ELR (cell line): Measurements from ENCODE around the gene PHKG2.
"Not testable (repeated sequence)": the region's sequence is repeated elsewhere in the genome, so short reads cannot be mapped to it uniquely, and the experiment has no call there.

ENCODE experiments used
- DNase-seq: peaks from one replicate; pipeline ENCODE4 v3.0.0-alpha.2; 2015; ENCODE audit warnings: low read depth

Gene PHKG2, protein sequence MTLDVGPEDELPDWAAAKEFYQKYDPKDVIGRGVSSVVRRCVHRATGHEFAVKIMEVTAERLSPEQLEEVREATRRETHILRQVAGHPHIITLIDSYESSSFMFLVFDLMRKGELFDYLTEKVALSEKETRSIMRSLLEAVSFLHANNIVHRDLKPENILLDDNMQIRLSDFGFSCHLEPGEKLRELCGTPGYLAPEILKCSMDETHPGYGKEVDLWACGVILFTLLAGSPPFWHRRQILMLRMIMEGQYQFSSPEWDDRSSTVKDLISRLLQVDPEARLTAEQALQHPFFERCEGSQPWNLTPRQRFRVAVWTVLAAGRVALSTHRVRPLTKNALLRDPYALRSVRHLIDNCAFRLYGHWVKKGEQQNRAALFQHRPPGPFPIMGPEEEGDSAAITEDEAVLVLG

DNA sequence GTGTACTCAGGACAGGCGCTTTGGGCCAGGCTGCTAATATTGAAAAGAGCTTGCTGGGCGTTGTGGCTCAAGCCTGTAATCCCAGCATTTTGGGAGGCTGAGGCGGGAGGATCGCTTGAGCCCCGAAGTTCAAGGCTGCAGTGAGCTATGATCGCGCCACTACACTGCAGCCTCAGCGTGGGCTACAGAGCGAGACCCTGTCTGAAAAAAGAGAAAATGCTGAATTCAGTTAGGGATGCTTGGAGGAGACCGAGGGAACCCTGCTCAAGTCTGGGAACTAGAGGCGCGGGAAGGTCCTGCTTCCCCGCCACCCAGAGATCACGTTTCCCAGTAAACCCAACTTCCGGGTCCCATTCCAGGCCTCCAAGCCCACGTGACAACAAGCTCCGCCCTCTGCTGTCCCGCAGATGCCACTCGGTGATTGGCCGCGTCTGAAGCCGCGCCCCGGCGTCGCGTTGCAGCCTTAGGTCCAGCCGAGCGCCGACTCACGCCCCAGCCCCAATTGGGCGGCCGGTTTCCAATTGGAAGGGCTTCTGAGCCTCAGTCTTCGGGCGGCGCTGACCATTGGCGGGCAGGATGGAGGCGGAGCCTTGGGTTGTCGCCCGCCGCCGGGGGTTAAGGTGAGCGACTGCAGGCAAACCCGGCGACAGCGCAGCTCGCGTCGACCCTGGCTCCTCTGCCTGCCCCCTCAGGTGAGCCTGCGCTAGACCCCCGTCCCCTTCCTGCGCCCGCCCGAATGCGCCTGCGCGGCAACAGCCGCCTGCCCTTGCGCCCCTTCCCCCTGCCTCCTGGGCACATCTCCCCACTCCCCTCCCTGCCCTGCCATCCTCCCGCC is at the start of gene PHKG2:
TSS of gene PHKG2 (plus strand) at position 627 of the 835 bp plus-strand sequence. CDS start 396 bp downstream, outside the sequence.
- DNase-seq: peak; percentile 99

DNA sequence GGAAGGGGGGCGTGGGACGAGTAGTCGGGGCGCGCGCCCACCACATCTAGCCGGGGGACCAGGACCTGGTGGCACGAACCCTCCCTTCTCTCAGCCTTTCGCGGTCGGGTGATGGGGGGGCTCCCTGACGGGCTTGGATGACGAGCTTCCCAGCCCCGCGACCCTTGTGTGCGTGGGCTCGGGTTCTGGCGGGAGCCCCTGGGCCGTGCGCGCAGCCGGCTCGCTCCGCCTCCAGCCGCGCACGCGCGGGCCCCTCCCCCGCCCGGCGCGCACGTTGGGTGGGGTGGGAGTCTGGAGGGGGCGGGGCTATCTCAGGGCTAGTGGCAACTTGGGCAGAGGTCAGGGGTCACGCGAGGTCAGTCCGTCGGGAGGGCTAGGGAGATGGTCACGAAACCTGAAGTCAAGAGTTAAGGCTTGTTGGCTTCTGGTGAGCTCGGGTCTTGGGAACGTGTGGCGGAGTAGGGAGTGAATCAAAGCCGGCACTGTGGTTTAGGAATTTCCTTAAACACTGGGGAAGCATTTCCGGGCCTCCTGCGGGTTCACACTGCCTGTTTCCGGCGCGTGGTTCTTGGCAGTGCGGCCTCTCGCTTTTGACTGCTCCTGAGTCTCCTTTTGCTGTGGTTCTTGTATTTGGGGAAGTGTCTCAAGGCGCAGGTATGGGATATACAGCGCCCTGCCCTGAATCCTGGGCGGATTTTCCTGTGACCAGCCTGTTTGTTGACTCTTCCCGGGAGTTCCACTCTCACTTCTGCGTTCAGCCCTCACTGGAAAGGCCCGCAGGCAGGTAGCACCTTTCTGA is 49.2 kb upstream of the PHKG2 start, which contains the start of gene SRCAP:
TSS of gene SRCAP (plus strand) at position 356 of the 799 bp plus-strand sequence. CDS start 1,654 bp downstream, outside the sequence.
- DNase-seq: peak; percentile 87

DNA sequence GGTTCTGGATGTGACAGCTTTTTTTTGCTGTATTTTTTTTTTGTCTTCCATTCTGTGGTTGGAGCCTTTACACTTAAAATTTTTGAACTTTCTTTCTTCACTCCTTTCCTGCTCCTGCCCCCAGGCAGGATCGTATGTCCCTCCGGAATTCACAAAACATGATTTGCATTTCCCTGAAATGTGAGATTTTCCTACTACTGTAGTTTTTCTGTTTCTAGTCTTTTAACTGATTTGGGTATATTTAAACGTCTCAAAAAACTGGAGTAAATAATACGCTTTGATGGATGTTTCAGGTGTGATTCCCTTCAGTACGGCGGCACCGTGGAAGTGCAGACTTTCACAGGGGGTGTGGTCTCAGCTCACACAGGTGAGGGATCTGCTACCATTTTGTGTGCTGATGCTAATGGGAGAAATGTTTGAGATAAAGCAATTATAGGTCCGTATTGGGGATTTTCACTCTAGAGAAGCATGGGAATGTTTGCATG is 48.6 kb upstream of the PHKG2 start:
- no peak for DNase-seq

DNA sequence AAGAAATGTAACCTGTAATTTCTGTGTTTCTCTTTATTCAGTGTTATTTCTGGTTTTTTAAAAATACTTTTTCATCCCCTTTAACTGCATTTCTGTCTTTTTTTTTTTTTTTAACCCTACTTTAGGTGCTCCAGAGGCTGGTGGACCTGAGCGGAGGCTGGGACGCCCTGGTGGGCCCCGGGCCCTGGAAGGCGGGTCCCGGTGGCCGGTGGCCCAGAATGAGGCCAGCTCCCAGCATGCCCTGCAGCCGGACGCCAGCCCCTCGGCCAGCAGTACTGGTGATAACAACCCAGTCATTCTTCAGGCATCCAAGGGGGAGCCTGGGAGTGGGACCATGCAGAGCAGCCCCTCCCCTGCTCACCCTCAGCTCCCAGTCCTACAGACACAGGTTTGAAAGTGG is 47.7 kb upstream of the PHKG2 start:
- DNase-seq: no peak

DNA sequence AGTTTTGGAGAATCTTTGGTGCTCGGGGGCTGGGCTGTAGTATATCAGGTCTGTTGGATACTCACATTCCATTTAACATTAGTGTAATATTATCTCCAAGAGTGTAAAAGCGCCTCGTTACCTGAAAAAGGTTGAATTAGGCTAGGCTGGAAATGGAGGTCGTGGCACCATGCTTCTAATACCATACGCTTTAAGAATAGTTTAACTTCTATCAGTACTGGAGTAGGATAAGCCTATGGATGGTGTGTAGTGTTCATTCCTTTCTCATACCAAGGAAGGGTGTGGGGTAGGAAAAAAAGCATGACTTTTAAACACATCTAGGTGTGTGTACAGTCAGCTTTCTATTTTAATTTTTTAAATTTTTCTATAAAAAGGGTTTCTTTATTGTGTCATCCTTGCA is 47.3 kb upstream of the PHKG2 start:
- DNase-seq: no peak

DNA sequence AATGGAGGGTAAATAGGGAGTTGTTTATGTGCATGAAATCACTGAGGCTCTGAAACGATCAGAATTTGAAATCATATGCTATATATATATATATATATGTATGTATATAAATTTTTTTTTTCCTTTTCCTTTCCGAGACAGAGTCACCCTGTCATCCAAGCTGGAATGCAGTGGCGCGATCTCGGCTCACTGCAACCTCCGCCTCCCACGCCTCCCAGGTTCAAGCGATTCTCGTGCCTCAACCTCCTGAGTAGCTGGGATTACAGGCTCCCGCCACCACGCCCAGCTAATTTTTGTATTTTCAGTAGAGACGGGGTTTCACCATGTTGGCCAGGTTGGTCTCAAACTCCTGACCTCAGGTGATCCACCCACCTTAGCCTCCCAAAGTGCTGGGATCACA is 45.2 kb upstream of the PHKG2 start:
- not testable (repeated sequence) for DNase-seq

DNA sequence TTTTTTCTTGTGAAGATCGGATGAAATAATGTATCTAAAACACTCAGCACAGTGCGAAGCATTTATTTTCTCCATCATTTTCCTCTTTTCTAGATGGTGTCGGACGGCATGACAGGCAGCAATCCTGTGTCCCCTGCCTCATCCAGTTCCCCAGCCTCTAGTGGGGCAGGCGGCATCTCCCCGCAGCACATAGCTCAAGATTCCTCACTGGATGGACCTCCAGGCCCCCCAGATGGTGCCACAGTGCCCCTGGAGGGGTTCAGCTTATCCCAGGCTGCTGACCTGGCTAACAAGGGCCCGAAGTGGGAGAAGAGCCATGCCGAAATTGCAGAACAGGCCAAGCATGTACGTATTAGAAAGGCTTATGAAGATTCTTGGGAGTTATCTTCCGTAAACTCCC is 44.3 kb upstream of the PHKG2 start:
- DNase-seq: no peak

DNA sequence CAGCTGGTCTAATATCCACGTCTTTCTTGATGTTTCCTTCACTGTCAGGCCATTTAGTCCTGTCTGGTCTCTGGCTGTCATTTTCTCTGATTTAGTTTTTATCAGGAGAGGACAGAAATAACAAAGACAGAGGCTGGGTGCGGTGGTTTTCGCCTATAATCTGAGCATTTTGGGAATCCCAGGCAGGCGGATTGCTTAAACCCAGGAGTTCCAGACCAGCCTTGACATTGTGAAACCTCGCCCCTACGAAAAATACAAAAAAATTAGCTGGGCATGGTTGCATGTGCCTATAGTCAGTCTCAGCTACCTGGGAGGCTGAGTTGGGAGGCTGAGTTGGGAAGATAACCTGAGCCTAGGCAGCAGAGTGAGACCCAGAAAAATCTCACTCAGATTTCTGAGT is 42.2 kb upstream of the PHKG2 start:
- no peak for DNase-seq

DNA sequence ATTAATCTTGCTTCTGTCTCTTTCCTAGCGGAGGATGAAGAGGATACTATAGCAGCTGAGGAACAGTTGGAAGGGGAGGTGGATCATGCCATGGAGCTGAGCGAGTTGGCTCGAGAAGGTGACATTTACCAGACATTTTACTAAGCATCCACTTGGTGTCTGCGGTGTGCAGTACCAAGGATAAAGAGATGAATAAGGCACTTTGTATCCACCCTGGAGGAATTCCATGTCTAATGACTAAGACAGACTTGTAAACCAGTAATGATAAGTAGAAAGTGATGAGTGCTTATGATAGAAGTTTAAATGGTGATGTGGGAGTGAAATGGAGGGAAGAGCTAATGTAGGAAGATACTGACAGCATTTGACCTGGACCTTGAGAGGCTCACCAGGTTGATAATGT is 37.3 kb upstream of the PHKG2 start:
- peak; percentile 40 for DNase-seq

DNA sequence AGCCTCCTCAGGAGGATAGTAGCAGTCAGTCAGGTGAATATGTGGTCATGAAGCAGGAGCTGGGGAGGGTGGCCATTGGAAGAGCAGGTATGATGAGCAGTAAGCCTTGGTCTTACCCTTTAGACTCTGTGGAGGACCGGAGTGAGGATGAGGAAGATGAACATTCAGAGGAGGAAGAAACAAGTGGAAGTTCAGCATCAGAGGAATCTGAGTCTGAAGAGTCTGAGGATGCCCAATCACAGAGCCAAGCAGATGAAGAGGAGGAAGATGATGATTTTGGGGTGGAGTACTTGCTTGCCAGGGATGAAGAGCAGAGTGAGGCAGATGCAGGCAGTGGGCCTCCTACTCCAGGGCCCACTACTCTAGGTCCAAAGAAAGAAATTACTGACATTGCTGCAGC is 36.5 kb upstream of the PHKG2 start:
- DNase-seq: no peak

DNA sequence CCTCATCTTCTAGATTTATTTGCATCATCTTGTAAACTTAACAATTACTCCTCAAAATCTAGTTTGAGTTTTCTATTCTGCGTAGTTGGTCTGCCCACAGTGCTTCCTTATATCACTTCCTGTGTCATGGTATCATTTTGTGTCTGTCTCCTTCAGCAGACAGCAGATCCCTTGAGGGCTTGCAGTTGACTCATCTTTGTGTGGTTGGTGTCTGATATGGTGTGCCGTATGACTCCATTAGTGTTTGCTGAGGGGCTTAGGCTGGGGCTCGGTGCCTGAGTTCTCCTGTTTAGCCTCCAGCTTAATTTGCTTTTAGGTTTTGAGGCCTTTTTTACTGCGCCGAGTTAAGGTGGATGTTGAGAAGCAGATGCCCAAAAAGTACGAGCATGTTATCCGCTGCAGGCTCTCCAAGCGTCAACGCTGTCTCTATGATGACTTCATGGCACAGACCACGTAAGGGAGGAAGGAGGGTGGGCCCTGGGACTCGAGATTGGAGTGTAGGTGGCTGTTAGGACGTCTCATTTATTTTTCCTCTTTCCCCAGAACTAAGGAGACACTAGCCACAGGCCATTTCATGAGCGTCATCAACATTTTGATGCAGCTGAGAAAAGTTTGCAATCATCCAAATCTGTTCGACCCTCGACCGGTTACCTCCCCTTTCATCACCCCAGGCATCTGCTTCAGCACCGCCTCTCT is 32.3 kb upstream of the PHKG2 start:
- DNase-seq: peak; percentile 87

DNA sequence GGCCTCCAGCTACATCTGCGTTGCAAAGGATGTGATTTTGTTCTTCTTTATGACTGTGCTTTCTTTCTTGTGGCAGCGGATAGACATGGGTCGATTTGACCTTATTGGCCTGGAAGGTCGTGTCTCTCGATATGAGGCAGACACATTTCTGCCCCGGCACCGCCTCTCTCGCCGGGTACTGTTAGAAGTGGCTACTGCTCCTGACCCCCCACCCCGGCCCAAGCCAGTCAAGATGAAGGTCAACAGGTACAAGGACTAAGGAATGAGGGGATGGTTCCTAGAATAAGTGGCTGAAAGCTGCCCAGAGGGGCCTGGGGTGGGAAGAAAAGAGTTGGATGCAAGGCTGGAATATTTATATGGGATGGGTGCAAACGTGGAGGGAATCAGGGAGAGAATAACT is 28.1 kb upstream of the PHKG2 start:
- DNase-seq: no peak

DNA sequence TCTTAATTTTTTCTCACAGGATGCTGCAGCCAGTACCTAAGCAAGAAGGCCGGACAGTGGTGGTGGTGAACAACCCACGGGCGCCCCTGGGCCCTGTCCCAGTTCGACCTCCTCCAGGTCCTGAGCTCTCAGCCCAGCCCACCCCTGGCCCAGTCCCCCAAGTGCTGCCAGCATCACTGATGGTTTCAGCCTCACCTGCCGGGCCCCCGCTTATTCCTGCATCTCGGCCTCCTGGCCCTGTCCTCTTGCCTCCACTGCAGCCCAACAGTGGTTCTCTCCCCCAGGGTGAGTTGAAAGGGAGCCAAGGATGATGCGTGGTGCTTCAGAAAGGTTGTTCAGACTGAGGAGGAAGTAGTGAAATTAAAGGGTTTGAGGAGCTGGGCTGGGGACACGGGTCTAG is 27.5 kb upstream of the PHKG2 start:
- DNase-seq: no peak

DNA sequence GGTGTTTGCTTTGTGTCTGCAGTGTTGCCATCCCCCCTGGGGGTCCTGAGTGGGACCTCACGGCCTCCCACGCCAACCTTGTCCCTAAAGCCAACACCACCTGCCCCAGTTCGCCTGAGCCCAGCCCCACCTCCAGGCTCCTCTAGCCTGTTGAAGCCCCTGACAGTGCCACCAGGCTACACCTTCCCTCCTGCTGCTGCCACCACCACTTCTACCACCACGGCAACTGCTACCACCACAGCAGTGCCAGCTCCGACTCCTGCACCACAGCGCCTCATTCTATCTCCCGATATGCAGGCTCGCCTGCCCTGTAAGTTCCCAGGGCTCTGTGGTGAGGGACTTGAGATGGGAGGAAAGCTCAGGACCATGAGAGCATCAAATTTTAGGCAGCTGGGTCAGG is 27.1 kb upstream of the PHKG2 start:
- no peak for DNase-seq

DNA sequence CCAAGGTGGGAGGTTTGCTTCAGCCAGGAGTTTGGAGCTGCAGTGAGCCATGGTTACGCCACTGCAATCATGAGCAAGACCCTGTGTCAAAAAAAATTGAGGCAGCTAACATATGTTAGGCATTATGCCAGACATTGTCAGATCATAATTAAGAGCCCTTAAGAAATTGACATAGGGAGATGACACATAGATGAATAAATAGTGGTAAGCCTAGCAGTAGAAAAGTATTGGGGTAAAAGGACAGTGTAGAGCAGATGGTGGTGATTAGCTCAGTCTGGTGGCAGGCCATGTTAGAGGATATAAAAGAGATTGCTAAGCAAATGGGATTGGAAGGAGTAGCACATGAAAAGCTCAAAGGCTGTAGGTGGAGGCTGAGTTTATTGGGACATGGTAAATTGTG is 26.6 kb upstream of the PHKG2 start:
- no peak for DNase-seq

DNA sequence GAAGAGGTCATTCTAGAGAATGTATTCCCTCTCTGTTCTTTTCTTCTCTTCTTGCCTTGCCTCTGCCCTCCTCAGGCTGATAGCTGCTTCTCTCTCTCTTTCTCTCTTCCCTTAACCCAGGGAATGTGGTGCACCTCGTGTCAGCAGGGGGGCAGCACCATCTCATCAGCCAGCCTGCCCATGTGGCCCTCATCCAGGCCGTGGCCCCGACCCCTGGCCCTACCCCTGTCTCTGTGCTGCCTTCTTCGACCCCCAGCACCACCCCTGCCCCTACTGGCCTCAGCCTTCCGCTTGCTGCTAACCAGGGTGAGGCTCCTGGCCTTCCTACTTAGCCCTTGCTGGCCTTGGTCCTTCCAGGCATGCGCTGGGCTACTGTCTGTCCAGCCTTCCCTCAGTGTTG is 25.8 kb upstream of the PHKG2 start:
- DNase-seq: no peak

DNA sequence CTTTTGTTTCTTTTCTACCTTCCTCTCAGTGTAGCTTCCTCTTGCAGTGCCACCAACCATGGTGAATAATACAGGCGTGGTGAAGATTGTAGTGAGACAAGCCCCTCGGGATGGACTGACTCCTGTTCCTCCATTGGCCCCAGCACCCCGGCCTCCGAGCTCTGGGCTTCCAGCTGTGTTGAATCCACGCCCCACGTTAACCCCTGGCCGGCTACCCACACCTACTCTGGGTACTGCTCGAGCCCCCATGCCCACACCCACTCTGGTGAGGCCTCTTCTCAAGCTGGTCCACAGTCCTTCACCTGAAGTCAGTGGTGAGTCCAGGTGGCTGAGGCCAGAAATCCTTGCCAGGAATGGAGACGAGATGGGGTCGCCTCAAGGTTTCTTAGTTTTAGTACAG is 25.3 kb upstream of the PHKG2 start:
- DNase-seq: no peak

DNA sequence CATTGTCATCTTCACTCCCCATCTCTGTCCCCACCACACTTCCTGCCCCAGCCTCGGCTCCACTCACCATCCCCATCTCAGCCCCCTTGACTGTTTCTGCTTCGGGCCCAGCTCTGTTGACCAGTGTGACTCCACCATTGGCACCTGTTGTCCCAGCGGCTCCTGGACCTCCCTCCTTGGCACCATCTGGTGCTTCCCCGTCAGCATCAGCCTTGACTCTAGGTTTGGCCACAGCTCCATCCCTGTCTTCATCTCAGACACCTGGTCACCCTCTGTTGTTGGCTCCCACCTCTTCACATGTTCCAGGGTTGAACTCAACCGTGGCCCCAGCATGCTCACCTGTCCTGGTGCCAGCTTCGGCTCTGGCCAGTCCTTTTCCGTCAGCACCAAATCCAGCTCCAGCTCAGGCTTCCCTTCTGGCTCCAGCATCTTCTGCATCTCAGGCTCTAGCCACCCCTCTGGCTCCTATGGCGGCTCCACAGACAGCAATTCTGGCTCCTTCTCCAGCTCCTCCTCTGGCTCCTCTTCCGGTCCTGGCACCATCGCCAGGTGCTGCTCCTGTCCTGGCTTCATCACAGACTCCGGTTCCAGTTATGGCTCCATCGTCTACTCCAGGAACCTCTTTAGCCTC is 24.4 kb upstream of the PHKG2 start:
- no peak for DNase-seq

DNA sequence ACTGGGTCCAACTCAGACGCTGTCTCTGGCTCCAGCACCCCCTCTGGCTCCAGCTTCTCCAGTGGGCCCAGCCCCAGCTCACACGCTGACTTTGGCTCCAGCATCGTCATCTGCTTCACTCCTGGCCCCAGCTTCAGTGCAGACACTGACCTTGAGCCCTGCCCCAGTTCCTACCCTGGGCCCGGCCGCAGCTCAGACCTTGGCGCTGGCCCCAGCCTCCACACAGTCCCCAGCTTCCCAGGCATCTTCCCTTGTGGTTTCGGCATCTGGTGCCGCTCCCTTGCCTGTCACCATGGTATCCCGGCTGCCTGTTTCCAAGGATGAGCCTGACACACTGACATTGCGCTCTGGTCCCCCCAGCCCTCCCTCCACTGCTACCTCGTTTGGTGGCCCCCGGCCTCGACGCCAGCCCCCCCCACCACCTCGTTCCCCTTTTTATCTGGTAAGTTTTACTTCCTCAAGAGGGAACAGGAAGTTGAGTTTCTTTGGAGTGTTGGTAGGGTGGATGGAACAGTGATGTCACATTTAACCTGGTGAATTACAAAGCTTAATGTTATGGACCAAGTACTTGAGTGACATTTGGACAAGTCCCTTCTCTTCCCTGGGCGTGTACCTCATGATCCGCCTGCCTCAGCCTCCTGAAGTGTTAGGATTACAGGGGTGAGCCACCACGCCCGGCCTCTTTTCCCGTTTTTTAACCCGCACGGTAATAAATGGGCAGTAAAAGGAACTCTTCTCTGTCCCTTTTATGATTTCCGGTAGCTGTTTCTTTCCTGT is 23.4 kb upstream of the PHKG2 start:
- no peak for DNase-seq

DNA sequence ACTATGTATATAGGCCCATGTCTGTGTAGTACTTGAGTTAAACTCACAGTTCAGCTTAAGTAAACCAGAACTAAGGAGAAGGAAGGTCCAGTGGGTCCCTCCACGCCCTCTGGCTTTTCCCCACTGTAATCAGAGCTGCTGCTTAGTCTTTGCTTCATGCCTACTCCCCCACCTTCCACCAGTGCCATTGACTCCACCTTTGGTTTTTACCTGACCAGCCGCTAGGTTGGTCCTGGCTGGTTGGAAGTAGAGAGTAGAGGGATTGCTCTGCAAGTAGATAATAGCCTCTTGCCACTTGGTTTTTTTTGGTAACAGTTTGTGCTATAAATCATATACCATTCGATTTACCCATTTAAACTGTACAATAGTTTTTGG is 22.8 kb upstream of the PHKG2 start:
- no peak for DNase-seq
